A673 (cell line): Measurements from ENCODE around the gene PXDN. TPM values are rescaled to one million over a fixed set of nuclear protein-coding genes. Genes with fewer than 3 reads are reported as not detected.

Source experiments
- BruUV-seq: library from RNA; stranded (reverse); fragments of 400-500 nt; replicated peaks from 2 replicates; lab custom pipeline; 2021; lab: Mats Ljungman, UMichigan
- CTCF ChIA-PET: fragments of 300-600 bp; sonication (Branson Sonifier 250); formaldehyde crosslinking; loops from one replicate; lab custom pipeline; 2022; ENCODE audit warnings: antibody characterized with exemption; lab: Charles Lee
- POLR2A ChIA-PET: fragments of 300-600 bp; sonication (Branson Sonifier 250); formaldehyde crosslinking; loops from one replicate; lab custom pipeline; 2022; ENCODE audit warnings: antibody characterized with exemption; ENCODE audit not compliant: low non-redundant PET; lab: Charles Lee
- DNase-seq: peaks from one replicate; pipeline ENCODE4 v3.0.0-alpha.2; 2015; ENCODE audit warnings: low spot score
- H3K27ac ChIP-seq: fragments of 200-600 bp; sonication (generic); 2 replicates; pipeline ENCODE4 v1.5.1; 2016; ENCODE audit warnings: mixed run types, low read depth, mild to moderate bottlenecking, mixed read lengths, antibody characterized with exemption, low read length; ENCODE audit not compliant: poor library complexity, severe bottlenecking
- H3K27me3 ChIP-seq: fragments of 200-600 bp; sonication (generic); replicated peaks from 2 replicates; pipeline ENCODE4 v1.6.1; 2017; ENCODE audit warnings: mixed run types, low read depth, mild to moderate bottlenecking, mixed read lengths, antibody characterized with exemption, low read length; ENCODE audit not compliant: insufficient read depth, poor library complexity
- H3K36me3 ChIP-seq: fragments of 200-600 bp; sonication (generic); 2 replicates; pipeline ENCODE4 v1.6.1; 2016; ENCODE audit warnings: mixed run types, mild to moderate bottlenecking, mixed read lengths, antibody characterized with exemption, low read length; ENCODE audit not compliant: insufficient read depth, poor library complexity, severe bottlenecking
- H3K4me1 ChIP-seq: fragments of 200-600 bp; sonication (generic); 2 replicates; pipeline ENCODE4 v1.6.1; 2017; ENCODE audit warnings: mixed run types, mild to moderate bottlenecking, mixed read lengths, antibody characterized with exemption, low read length; ENCODE audit not compliant: insufficient read depth, poor library complexity, severe bottlenecking
- H3K4me3 ChIP-seq: fragments of 200-600 bp; sonication (generic); 2 replicates; pipeline ENCODE4 v1.5.1; 2016; ENCODE audit warnings: low read depth, mixed run types, mild to moderate bottlenecking, mixed read lengths, low read length; ENCODE audit not compliant: poor library complexity, severe bottlenecking
- H3K9me3 ChIP-seq: fragments of 200-600 bp; sonication (generic); 2 replicates; pipeline ENCODE4 v1.6.1; 2016; ENCODE audit warnings: mixed run types, low read depth, mild to moderate bottlenecking, mixed read lengths, antibody characterized with exemption, low read length; ENCODE audit not compliant: poor library complexity, severe bottlenecking
- CTCF ChIP-seq: fragments of 300-800, 200-600 bp; sonication (generic); conservative IDR thresholded peaks from 2 replicates; pipeline ENCODE4 v1.5.1; 2017; ENCODE audit warnings: low read depth, mild to moderate bottlenecking, antibody characterized with exemption, low read length, moderate library complexity, mixed read lengths
- EZH2 ChIP-seq: fragments of 200-600 bp; sonication (generic); IDR thresholded peaks from 2 replicates; pipeline ENCODE4 v1.6.1; 2017; ENCODE audit warnings: borderline replicate concordance, low read depth, mild to moderate bottlenecking, mixed read lengths, antibody characterized with exemption, low read length; ENCODE audit not compliant: poor library complexity, severe bottlenecking
- intact Hi-C: fragments of 100-400 bp; cut with micrococcal nuclease; formaldehyde crosslinking; loops from one replicate; pipeline ENCODE4 v1.10.0; 2022; ENCODE audit not compliant: unreplicated experiment
- total RNA-seq: library from RNA; stranded (reverse); gene quantifications from 2 replicates; pipeline ENCODE4 v1.2.3, GENCODE V29; 2021

The PXDN gene
- total RNA-seq, 1 experiment from 2014 or later: 162 TPM

GRCh38 chr2:1626271-1626681, 118.0 kb downstream of the PXDN start:
- intact Hi-C loops: no loop called here
- Histone ChIP-seq H3K9me3 (no peaks in the 10 kb centered on the region), H3K27me3 (no peaks in the 10 kb centered on the region), H3K36me3 (peaks cover 16% of the 10 kb centered on the region), H3K4me3 (no peak overlapping the region), H3K4me1 (peaks cover 7% of the 10 kb centered on the region), H3K27ac (no peak overlapping the region)
- POLR2A ChIA-PET: interaction anchor here (0.7 kb wide), 1 partner anchor 48 kb away, joined by 4 read pairs; no protein-coding TSS in a partner anchor
- CTCF ChIA-PET: no interaction called here
- TF ChIP-seq EZH2 (no peak), CTCF (no peak)
- no TSS peak for BruUV-seq
- no peak for DNase-seq

- H3K4me3 ChIP-seq: no peak overlapping the region
- DNase-seq: no peak
- POLR2A ChIA-PET: interaction anchor here (0.7 kb wide), 1 partner anchor 49 kb away, joined by 4 read pairs; no protein-coding TSS in a partner anchor
Observed at GRCh38 chr2:1625281-1626001, 118.9 kb downstream of the PXDN start.

GRCh38 chr2:1623906-1624445, 120.3 kb downstream of the PXDN start:
- H3K27ac ChIP-seq: no peak overlapping the region
- H3K4me1 ChIP-seq: peaks cover 5% of the 10 kb centered on the region
- no peaks in the 10 kb centered on the region for H3K27me3 ChIP-seq
- no TSS peak for BruUV-seq
- H3K36me3 ChIP-seq: no peaks in the 10 kb centered on the region
- H3K4me3 ChIP-seq: no peak overlapping the region
- no peak for TF ChIP-seq EZH2
- TF ChIP-seq CTCF: no peak
- POLR2A ChIA-PET: interaction anchor here (0.7 kb wide), 1 partner anchor 1275 kb away, joined by 5 read pairs; no protein-coding TSS in a partner anchor
- DNase-seq: no peak
- no peaks in the 10 kb centered on the region for H3K9me3 ChIP-seq
- intact Hi-C loops: no loop called here
- CTCF ChIA-PET: no interaction called here

More at GRCh38 chr2:1625281-1626001, 118.9 kb downstream of the PXDN start:
- TF ChIP-seq EZH2: no peak
- TF ChIP-seq CTCF: no peak
- no peaks in the 10 kb centered on the region for H3K9me3 ChIP-seq
- intact Hi-C loops: no loop called here
- peaks cover 7% of the 10 kb centered on the region for H3K4me1 ChIP-seq
- CTCF ChIA-PET: no interaction called here
- peaks cover 12% of the 10 kb centered on the region for H3K36me3 ChIP-seq
- no TSS peak for BruUV-seq
- H3K27me3 ChIP-seq: no peaks in the 10 kb centered on the region
- no peak overlapping the region for H3K27ac ChIP-seq
